HG02938 (cell line): ENCODE data around the gene ADCY9.
"Not testable (repeated sequence)": the region's sequence is repeated elsewhere in the genome, so short reads cannot be mapped to it uniquely, and the experiment has no call there.

Experiments used
- ATAC-seq: cut with Tn5 transposase; IDR thresholded peaks from one replicate; pipeline ENCODE4 v1.9.1; 2021; ENCODE audit warnings: mild to moderate bottlenecking, moderate library complexity; ENCODE audit not compliant: unreplicated experiment

ADCY9 gene

GRCh38 chr16:4038448-4038847 lies 77.8 kb downstream of the ADCY9 start:
- no peak for ATAC-seq

DNA sequence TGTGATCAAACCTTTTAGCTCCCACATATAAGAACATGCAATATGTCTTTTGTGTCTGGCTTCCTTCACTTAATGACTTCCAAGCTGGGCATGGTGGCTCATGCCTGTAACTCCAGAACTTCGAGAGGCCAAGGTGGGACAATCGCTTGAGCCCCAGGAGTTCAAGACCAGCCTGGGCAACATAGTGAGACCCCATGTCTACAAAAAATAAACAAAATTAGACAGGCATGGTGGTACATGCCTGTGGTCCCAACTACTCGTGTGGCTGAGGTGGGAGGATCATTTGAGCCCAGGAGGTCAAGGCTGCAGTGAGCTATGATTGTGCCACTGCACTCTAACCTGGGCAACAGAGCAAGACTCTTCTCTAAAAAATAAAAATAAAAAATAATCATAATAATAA lies 79.3 kb downstream of the ADCY9 start:
- ATAC-seq: not testable (repeated sequence)

- ATAC-seq: no peak
These were observed 81.3 kb downstream of the ADCY9 start for GRCh38 chr16:4034963-4035362.

- no peak for ATAC-seq
These were observed 82.3 kb downstream of the ADCY9 start for GRCh38 chr16:4033951-4034350.

DNA sequence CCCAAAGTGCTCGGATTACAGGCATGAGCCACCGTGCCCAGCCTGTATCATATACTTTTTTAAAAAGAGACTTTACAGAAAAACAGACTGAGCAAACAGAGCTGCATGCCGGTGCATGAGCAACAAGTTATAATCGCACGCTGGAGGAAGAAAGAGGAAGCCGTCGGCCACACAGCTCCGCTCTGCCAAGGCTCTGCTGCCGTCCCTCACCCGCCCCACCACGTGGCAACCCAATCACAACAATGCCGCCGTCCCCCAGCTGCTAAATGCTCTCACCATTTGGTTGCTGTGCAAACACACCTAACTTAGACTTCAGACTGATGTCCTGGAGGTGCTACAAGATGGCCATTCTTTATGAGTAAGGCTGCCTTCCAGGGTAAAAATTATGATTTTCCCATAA lies 83.5 kb downstream of the ADCY9 start:
- no peak for ATAC-seq

GRCh38 chr16:4028144-4028543 lies 88.1 kb downstream of the ADCY9 start:
- ATAC-seq: no peak

GRCh38 chr16:4026854-4027253 lies 89.4 kb downstream of the ADCY9 start:
- no peak for ATAC-seq

GRCh38 chr16:4025428-4025827 lies 90.8 kb downstream of the ADCY9 start:
- no peak for ATAC-seq

GRCh38 chr16:4021916-4022315 lies 94.3 kb downstream of the ADCY9 start:
- ATAC-seq: no peak

DNA sequence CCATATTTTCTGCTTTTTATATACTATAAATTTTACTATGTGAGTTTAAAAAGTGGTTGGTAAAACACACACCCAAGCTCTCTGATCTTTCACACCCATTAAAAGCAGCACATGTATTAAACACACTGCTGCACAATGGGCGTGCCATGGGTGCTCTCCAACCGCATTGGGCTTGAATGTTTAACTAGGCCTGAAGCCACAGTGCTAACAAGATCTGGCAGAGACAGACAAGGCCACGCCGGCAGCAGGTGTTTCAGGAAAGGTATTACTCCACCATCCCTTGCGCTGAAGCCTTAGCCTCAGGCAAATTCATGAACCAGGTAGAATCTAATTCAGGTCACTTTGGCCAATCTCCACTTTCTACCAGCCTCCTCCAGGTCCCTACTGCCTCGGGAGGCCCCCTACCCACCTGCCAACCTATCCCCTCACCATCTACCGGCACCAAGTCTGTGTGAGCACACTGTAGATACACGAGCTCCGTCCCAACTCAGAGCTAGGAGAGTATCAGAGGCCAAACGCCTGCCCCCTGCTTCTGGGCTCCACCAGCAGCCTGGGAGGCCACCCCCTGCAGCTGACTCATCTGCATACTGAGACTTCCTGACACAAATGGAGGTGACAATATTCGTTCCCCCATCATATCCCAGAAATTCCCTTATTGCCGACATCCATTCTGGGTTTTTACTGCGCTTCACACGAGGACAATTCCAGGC lies 95.0 kb downstream of the ADCY9 start:
- ATAC-seq: no peak

- no peak for ATAC-seq
These were observed 96.9 kb downstream of the ADCY9 start for GRCh38 chr16:4019371-4019791.

GRCh38 chr16:4018391-4018790 lies 97.9 kb downstream of the ADCY9 start:
- ATAC-seq: no peak

DNA sequence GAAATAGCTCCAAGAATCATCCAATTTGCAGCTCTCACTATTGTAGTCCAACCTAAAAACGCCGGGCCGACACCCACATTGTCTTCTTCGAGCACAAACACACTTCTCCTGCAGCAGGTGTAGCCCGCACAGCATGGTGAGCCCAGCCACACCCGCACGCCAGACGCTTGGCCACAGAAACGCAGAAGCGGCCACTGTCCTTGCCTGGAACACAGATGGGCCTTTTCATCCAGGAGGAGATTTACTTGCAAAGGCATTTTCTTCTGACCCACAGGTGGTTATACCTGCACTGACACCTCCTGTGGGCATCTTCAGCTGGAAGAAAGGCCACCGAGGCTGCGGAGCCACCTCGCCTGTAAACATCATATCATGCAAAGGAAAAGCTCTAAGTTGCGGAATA lies 98.4 kb downstream of the ADCY9 start:
- no peak for ATAC-seq

GRCh38 chr16:4016658-4017057 lies 99.6 kb downstream of the ADCY9 start:
- no peak for ATAC-seq

- no peak for ATAC-seq
These were observed 100.3 kb downstream of the ADCY9 start for GRCh38 chr16:4016005-4016352.

- no peak for ATAC-seq
These were observed 100.8 kb downstream of the ADCY9 start for GRCh38 chr16:4015275-4016004.

DNA sequence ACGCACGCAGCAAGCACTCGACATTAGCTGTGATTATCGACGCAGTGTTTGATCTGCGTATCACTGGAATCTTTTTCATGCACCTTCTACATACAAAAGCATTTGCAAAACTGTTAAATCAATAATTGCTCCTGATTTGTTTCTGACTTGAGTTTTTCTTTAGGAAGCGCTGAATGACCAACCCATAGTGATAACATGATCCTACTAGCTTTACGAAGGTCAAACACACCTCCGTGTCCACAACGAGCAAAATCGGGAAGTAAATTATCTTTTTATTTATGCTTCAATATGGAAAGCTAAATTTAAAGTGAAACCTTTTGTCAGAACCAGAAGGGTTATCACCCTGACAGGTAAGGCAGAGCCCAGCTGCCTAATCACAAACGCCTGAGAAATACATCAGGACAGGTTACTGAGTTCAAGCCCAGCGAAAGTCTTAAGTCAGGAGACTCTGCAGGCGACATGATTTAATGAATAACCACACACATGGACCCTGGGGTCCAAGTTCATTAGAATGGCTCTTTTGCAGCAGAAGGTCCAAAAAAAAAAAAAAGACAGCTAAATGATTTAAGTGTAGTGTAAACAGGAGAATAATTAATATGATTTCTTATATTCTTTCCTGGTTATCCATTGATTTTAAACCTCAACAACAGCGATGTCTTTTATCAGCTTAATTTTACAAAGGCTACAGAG lies 104.2 kb downstream of the ADCY9 start:
- ATAC-seq: no peak

- ATAC-seq: no peak
These were observed 104.9 kb downstream of the ADCY9 start for GRCh38 chr16:4011225-4011939.

GRCh38 chr16:4010225-4011158 lies 105.8 kb downstream of the ADCY9 start:
- no peak for ATAC-seq

- no peak for ATAC-seq
These were observed 107.1 kb downstream of the ADCY9 start for GRCh38 chr16:4009177-4009576.
